Activated CD4-positive, alpha-beta T cell treated with anti-CD3 and anti-CD28 coated beads for 36 hours (primary cell): Measurements from ENCODE around the gene IVL. TPM values are rescaled to one million over a fixed set of nuclear protein-coding genes. Genes with fewer than 3 reads are reported as not detected.

Experiments used
- ATAC-seq: fragments of 200-7000 bp; cut with Tn5 transposase; one replicate; pipeline ENCODE4 v1.10.0; 2021; ENCODE audit warnings: mild to moderate bottlenecking, moderate library complexity
- CTCF ChIA-PET: fragments of 350-600 bp; sonication (Branson Sonifier 250); formaldehyde crosslinking; loops from one replicate; lab custom pipeline; 2021; ENCODE audit warnings: antibody characterized with exemption; lab: Charles Lee
- POLR2A ChIA-PET: fragments of 350-600 bp; sonication (Branson Sonifier 250); formaldehyde crosslinking; loops from one replicate; lab custom pipeline; 2021; ENCODE audit warnings: antibody characterized with exemption, inconsistent platforms; lab: Charles Lee
- DNase-seq: peaks from one replicate; pipeline ENCODE4 v3.0.0-alpha.2; 2020
- H3K27ac Mint-ChIP-seq: one replicate; pipeline ENCODE4 v1.8.0; 2021; ENCODE audit warnings: mixed read lengths
- H3K27me3 Mint-ChIP-seq: one replicate; pipeline ENCODE4 v1.8.0; 2021; ENCODE audit warnings: mixed read lengths
- H3K36me3 Mint-ChIP-seq: one replicate; pipeline ENCODE4 v1.8.0; 2021; ENCODE audit warnings: low read depth, mixed read lengths
- H3K4me1 Mint-ChIP-seq: one replicate; pipeline ENCODE4 v1.8.0; 2021; ENCODE audit warnings: mixed read lengths
- H3K4me3 Mint-ChIP-seq: one replicate; pipeline ENCODE4 v1.8.0; 2021; ENCODE audit warnings: mild to moderate bottlenecking, moderate library complexity, mixed read lengths
- H3K9me3 Mint-ChIP-seq: one replicate; pipeline ENCODE4 v1.8.0; 2021; ENCODE audit warnings: low read depth, mixed read lengths
- intact Hi-C, 2 experiments: fragments of 100-400 bp; cut with DNase I in 1 of 2; cut with micrococcal nuclease in 1 of 2; formaldehyde crosslinking; loops; one replicate each; pipeline versions ENCODE4 v1.14.2 to v1.15.1; 2022 to 2024; cut with DNase I, micrococcal nuclease
- total RNA-seq, 2 experiments: library from RNA; stranded (reverse); gene quantifications; one replicate each; pipeline ENCODE4 v1.2.3, GENCODE V29; 2021

Gene IVL
- total RNA-seq, 2 experiments from 2014 or later, result 0.07 TPM; not detected in 1

DNA sequence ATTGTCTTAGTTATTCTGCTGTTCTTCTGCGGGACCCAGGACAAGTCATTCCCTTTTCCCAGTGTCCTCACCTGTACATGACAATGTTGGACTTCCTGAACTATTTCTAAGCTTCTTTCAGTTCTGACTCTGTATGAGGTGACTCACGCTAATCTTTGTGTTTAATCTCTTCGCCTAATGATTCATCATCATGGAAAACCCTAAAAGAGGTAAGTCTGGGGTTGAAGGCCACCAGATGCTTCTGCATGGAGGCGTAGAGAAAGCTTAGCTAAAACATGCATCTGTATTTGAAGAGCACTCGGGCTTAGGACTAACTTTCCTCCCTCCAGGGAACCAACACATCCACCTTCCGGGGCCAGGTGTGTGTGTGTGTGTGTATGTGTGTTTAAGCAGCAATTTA, 46.1 kb downstream of the IVL start:
- H3K4me1 Mint-ChIP-seq, result no peaks in the 10 kb centered on the region
- ATAC-seq (no peak), DNase-seq (no peak)
- ChIA-PET CTCF (interaction anchor here (0.6 kb wide), 1 partner anchor 211 kb away, joined by 3 read pairs; no protein-coding TSS in a partner anchor), POLR2A (no interaction called here)
- no peak overlapping the region for H3K4me3 Mint-ChIP-seq
- H3K9me3 Mint-ChIP-seq, result no peaks in the 10 kb centered on the region
- intact Hi-C loops, result no loop called here
- H3K27ac Mint-ChIP-seq, result no peak overlapping the region
- peaks cover 9% of the 10 kb centered on the region for H3K27me3 Mint-ChIP-seq
- H3K36me3 Mint-ChIP-seq, result no peaks in the 10 kb centered on the region

DNA sequence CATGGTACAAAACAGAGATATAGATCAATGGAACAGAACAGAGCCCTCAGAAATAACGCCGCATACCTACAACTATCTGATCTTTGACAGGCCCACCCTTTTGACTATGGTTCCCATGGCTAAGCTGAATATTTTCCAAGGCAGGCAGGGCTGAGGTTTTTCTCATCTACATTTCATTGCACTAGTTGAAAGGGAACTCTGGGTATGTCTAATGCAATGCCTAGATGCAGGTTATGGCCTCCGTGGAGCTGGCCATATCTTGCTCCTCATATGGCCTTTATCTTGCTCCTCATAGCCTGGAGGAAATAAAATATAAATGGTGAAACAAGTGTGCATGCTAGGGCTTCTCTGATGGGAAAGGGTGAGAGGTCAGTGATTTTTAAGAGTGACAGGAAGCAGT, 49.2 kb downstream of the IVL start:
- ChIA-PET CTCF (no interaction called here), POLR2A (no interaction called here)
- no peak overlapping the region for H3K4me3 Mint-ChIP-seq
- H3K36me3 Mint-ChIP-seq, result no peaks in the 10 kb centered on the region
- H3K27ac Mint-ChIP-seq, result no peak overlapping the region
- peaks cover 7% of the 10 kb centered on the region for H3K27me3 Mint-ChIP-seq
- no peak for ATAC-seq
- H3K9me3 Mint-ChIP-seq, result no peaks in the 10 kb centered on the region
- intact Hi-C loops, result no loop called here
- no peaks in the 10 kb centered on the region for H3K4me1 Mint-ChIP-seq
- no peak for DNase-seq

DNA sequence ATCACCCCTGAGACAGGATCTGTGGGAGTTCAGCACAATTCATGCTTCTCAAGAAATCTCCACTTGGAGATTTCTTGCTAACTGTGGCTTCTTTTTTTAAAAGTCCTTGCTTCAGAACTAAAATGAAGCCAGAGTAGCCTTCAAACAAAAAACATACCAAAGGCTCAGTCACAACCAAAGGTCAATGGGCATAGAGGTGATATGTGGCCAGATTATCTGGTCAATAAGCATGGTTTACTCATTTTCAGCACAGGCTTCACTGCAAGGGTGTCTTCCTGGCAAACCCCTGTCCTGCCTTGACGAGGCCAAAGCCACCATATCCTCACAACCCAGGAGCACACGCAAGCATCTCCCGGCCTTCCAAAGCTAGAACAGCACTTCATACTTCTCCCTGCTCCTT, 50.9 kb downstream of the IVL start:
- DNase-seq (no peak), ATAC-seq (no peak)
- POLR2A ChIA-PET, result no interaction called here
- Mint-ChIP-seq H3K27me3 (peaks cover 5% of the 10 kb centered on the region), H3K4me3 (no peak overlapping the region), H3K4me1 (no peaks in the 10 kb centered on the region), H3K36me3 (no peaks in the 10 kb centered on the region), H3K9me3 (no peaks in the 10 kb centered on the region), H3K27ac (no peak overlapping the region)
- CTCF ChIA-PET, result no interaction called here
- intact Hi-C loops, result no loop called here

DNA sequence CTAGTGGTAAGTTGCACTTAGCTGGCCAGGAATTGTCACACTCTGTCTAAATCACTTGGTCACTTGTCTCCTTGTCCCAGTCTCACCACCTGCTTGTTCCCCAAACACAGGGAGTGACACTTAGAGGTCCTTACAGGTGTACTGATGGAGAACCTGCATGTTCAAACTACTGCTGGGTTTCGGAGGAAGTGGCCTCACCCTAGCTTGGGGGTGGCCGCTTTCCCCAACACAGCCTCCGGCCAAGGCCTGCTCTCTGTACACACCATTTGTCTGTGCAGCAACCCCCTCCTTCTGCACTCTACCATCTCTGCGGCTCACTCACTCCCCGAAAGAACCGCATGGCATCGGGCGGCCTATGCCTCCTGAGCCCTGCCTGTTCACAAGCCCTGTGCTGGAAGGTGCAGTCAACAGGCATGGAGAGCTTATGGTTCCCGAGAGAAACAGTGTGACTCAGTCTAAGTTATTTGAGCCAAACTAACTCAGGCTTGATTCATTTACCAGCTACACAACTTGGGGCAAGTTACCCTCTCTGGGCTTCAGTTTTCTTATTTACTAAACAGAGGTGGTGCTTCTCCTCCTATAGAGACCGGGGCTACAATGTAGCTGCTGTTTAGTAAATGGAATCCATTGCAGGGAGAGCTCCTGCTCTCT, 51.6 kb downstream of the IVL start:
- H3K4me3 Mint-ChIP-seq, result no peak overlapping the region
- intact Hi-C loops, result no loop called here
- ChIA-PET POLR2A (interaction anchor here (0.9 kb wide), 1 partner anchor 9 kb away, joined by 3 read pairs; no protein-coding TSS in a partner anchor), CTCF (no interaction called here)
- H3K27ac Mint-ChIP-seq, result no peak overlapping the region
- H3K4me1 Mint-ChIP-seq, result no peaks in the 10 kb centered on the region
- ATAC-seq (no peak), DNase-seq (no peak)
- H3K36me3 Mint-ChIP-seq, result no peaks in the 10 kb centered on the region
- peaks cover 2% of the 10 kb centered on the region for H3K27me3 Mint-ChIP-seq
- H3K9me3 Mint-ChIP-seq, result no peaks in the 10 kb centered on the region

DNA sequence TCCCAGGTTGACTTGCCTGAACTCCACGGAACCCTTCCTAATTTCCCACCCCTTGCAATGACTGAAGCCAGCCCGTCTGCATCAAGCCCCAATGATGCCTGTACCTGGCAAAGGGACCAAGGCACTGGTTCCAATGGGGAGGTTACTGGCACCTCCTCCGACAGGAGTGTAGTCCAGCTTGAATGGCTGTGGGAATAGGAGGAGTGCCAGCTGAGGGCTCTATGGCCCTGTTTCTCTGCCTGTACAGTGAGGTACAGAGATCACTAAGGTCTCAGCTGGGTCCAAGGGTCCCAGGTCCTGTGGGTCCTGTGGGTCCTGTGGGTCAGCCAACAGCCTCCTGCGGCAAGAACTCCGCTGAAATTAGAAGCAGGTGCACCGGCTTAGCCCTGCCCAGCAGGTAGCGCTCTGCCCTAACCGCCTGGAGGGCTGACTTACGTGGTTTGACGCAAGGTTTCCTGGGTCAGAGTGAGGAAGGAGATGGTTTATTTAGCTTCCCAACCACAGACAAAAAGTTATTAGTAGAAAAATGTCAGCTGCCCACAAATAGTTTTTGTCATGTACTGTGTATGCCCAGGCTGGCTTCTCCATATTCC, 52.2 kb downstream of the IVL start:
- ChIA-PET CTCF (no interaction called here), POLR2A (interaction anchor here (0.9 kb wide), 1 partner anchor 8 kb away, joined by 3 read pairs; no protein-coding TSS in a partner anchor)
- no peak overlapping the region for H3K27ac Mint-ChIP-seq
- no peaks in the 10 kb centered on the region for H3K4me1 Mint-ChIP-seq
- DNase-seq (peak; percentile 11), ATAC-seq (no peak)
- H3K4me3 Mint-ChIP-seq, result no peak overlapping the region
- H3K9me3 Mint-ChIP-seq, result no peaks in the 10 kb centered on the region
- intact Hi-C loops, result no loop called here
- no peaks in the 10 kb centered on the region for H3K36me3 Mint-ChIP-seq
- H3K27me3 Mint-ChIP-seq, result peaks cover 5% of the 10 kb centered on the region

Other genes with a start within 250 kb of the IVL start
- gene LCE2D, start 245.2 kb upstream of the IVL start, total RNA-seq, result not detected
- gene LCE2C, start 233.3 kb upstream of the IVL start, total RNA-seq, result not detected
- gene LCE2B, start 222.4 kb upstream of the IVL start, total RNA-seq, result not detected
- not detected for gene LCE2A, start 210.2 kb upstream of the IVL start, total RNA-seq
- not detected for gene LCE4A, start 200.4 kb upstream of the IVL start, total RNA-seq
- gene KPRP, start 150.5 kb upstream of the IVL start, total RNA-seq, result not detected
- gene LCE1F, start 133.4 kb upstream of the IVL start, total RNA-seq, result not detected
- not detected for gene LCE1E, start 122.3 kb upstream of the IVL start, total RNA-seq
- not detected for gene LCE1D, start 111.8 kb upstream of the IVL start, total RNA-seq
- gene LCE1C, start 101.9 kb upstream of the IVL start, total RNA-seq, result not detected
- gene LCE1B, start 96.6 kb upstream of the IVL start, total RNA-seq, result not detected
- gene LCE1A, start 81.1 kb upstream of the IVL start, total RNA-seq, result not detected
- not detected for gene LCE6A, start 65.7 kb upstream of the IVL start, total RNA-seq
- not detected for gene LCE7A, start 48.5 kb upstream of the IVL start, total RNA-seq
- not detected for gene SMCP, start 30.2 kb upstream of the IVL start, total RNA-seq
- not detected for gene SPRR5, start 38.7 kb downstream of the IVL start, total RNA-seq
- gene SPRR4, start 62.1 kb downstream of the IVL start, total RNA-seq, result not detected
- gene SPRR1A, start 75.5 kb downstream of the IVL start, total RNA-seq, result not detected
- not detected for gene SPRR3, start 93.2 kb downstream of the IVL start, total RNA-seq
- gene SPRR1B, start 122.7 kb downstream of the IVL start, total RNA-seq, result not detected
- gene SPRR2D, start 132.6 kb downstream of the IVL start, total RNA-seq, result not detected
- gene SPRR2A, start 149.0 kb downstream of the IVL start, total RNA-seq, result not detected
- gene SPRR2B, start 163.1 kb downstream of the IVL start, total RNA-seq, result not detected
- gene SPRR2E, start 186.0 kb downstream of the IVL start, total RNA-seq, result not detected
- gene SPRR2F, start 205.0 kb downstream of the IVL start, total RNA-seq, result not detected
- not detected for gene SPRR2G, start 242.3 kb downstream of the IVL start, total RNA-seq